ENCODE data around the gene RXRB.

Gene RXRB

DNA sequence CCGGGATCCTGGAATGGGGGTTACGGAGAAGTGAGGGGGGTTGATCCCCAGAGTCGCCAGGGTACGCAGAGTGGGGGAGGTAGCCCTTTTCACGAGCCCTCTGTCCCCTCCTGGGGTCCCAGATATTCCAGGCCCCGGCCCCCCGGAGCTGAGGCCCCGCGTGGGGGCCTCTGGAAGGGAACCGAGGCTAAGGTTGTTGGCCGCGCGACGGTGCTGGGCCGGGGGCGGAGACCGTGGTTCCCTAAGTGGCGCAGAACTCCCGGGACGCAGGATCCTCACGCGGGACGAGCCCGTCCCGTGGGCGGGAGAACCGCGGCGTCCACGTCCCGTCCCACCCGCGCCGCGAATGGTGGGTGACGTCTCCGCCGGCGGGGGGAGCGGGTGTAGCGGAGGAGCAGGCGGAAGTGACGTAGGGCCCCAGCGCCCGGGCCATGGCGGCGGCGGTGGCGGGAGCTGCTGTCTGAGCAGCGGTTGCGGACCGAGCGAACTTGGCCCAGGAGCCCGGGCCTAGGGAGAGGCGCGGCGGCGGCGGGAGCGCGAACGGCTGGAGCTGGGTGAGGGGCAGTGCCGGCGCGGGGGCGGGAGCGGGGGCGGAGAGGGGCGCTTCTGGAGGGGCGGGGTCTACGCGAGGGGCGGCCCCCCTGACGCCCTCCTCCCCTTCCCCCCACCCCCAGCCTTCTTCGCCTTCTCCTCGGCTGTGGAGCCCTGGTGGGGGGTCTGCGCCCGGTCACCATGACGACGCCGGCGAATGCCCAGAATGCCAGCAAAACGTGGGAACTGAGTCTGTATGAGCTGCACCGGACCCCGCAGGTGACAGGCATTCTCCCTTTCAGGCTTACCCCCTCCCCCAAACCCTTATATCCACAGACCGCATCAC, 7.9 kb upstream of the RXRB start, which contains the start of gene RING1:
TSS of gene RING1 (plus strand) at position 410 of the 877 bp plus-strand sequence. CDS start at position 733, 323 bp downstream.
- peaks cover 35% of the 10 kb centered on the region for H3K4me1 ChIP-seq (ENCODE audit: control insufficient read depth, insufficient read depth, low read length)
- peaks cover 9% of the 10 kb centered on the region for H3K27me3 ChIP-seq (ENCODE audit: control insufficient read depth, insufficient read depth, low read length)
- peak within 1 kb of the TSS; percentile 98 for H3K9ac ChIP-seq (ENCODE audit: low read length)
- H3K4me3 ChIP-seq (ENCODE audit: low read length): peak within 1 kb of the TSS; percentile 81
- H3K36me3 ChIP-seq (ENCODE audit: control insufficient read depth, insufficient read depth, low read length): peaks cover 13% of the 10 kb centered on the region
- H3K9me3 ChIP-seq (ENCODE audit: control insufficient read depth, low read length): no peaks in the 10 kb centered on the region

DNA sequence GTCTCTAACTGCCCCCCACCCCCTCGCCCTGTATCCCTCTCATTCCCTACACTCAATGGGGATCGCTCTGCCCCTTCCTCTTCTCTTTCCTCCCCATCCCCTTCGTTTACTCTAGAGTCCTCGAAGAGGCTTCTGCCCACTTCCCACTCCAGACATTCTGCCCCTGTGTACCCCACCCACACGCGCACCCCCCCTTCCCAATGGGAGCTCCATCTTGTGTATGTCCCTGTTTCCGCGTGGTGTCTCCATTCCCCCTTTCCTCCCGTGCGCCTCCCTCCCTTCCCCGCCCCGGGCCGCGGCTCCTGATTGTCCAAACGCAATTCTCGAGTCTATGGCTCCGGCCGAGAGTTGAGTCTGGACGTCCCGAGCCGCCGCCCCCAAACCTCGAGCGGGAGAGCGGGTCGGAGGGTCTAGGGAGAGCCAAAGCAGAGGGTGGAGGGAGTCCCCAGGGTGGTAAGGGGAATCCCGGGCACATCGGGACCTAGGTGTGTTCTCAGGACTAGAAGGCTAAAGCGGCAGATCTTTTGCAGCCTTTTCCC, 7.2 kb upstream of the RXRB start:
- peaks cover 29% of the 10 kb centered on the region for H3K4me1 ChIP-seq (ENCODE audit: control insufficient read depth, insufficient read depth, low read length)
- no peaks in the 10 kb centered on the region for H3K9me3 ChIP-seq (ENCODE audit: control insufficient read depth, low read length)

DNA sequence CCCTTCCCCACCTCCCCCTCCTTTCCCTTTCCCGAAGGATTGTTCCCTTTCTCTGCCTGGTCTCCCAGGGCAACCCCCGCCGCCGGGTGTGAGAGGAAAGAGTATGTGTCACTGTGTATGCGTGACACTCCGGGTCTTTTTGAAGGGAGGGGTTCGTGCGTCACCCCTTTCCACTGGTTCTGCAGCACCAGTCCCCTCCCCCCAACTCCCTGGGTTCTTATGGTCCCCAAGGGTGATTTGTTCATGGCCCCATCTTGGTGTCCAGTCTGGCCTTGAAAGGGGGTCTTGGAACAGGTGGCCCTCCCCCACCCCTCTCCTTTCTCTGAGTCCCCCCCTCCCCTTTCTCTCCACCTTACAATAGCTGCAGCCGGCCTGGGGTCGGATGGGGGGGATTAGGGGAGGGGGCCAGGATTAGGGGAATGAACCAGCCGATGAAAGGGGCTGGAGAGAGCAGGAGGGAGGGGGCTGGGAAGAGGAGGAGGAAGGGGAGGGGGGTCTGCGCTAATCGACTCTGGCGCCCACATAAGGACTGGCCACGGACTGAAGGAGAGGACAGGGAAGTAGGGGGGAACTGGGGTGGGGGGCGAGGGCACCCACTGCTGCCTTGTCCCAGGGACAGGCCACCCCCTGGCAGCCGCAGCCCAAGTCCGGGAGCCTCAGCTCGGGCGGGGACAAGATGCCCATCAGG, 6.5 kb upstream of the RXRB start:
- Histone ChIP-seq H3K4me1 (ENCODE audit: control insufficient read depth, insufficient read depth, low read length) (peaks cover 35% of the 10 kb centered on the region), H3K9ac (ENCODE audit: low read length) (peak overlapping the region; percentile 98), H3K36me3 (ENCODE audit: control insufficient read depth, insufficient read depth, low read length) (peaks cover 23% of the 10 kb centered on the region), H3K9me3 (ENCODE audit: control insufficient read depth, low read length) (no peaks in the 10 kb centered on the region), H3K4me3 (ENCODE audit: low read length) (no peak overlapping the region), H3K27me3 (ENCODE audit: control insufficient read depth, insufficient read depth, low read length) (no peaks in the 10 kb centered on the region)

More for the DNA sequence above, 7.2 kb upstream of the RXRB start:
- Histone ChIP-seq H3K4me3 (ENCODE audit: low read length) (peak overlapping the region; percentile 81), H3K9ac (ENCODE audit: low read length) (peak overlapping the region; percentile 98), H3K36me3 (ENCODE audit: control insufficient read depth, insufficient read depth, low read length) (peaks cover 17% of the 10 kb centered on the region), H3K27me3 (ENCODE audit: control insufficient read depth, insufficient read depth, low read length) (peaks cover 2% of the 10 kb centered on the region)

DNA sequence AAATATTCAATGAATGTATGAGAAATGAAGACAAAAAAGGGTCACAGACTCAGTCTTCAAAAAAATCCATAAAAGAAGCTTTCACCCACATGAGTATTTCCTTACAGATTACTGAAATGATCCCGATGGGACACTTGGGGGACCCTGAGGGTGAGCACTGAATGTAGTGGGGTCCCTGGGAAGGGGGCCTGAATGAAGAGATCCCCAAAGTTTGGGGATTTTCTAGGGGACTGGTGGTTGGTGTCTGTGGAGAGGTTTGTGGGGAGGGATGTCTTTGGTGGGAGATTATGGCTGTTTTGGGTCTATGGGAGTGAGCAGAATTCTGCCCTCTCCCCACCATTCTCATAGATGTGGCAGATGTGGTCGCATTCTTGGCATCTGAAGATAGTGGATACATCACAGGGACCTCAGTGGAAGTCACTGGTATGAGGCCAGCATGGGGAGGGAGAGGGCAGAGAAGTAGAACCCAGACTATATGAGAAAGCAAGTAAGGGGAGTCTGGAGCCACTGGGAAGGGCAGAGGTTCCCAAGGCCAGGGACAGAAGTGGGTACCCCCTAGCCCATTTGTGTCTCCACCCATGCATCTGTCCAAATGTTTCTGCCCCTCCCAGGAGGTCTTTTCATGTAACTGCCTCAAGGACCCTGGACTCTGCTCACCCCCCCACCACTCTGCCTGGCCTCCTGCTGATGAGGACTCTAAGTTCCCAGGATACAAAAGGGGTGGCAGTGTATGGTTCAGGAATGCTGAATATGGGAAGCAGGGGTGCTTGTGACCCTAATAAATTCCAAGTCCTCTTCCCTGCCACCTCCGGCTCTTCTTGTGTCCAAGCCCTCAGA, 5.8 kb upstream of the RXRB start:
- Histone ChIP-seq H3K4me1 (ENCODE audit: control insufficient read depth, insufficient read depth, low read length) (peaks cover 42% of the 10 kb centered on the region), H3K4me3 (ENCODE audit: low read length) (no peak overlapping the region), H3K36me3 (ENCODE audit: control insufficient read depth, insufficient read depth, low read length) (peaks cover 23% of the 10 kb centered on the region), H3K9me3 (ENCODE audit: control insufficient read depth, low read length) (no peaks in the 10 kb centered on the region), H3K9ac (ENCODE audit: low read length) (no peak overlapping the region), H3K27me3 (ENCODE audit: control insufficient read depth, insufficient read depth, low read length) (no peaks in the 10 kb centered on the region)

DNA sequence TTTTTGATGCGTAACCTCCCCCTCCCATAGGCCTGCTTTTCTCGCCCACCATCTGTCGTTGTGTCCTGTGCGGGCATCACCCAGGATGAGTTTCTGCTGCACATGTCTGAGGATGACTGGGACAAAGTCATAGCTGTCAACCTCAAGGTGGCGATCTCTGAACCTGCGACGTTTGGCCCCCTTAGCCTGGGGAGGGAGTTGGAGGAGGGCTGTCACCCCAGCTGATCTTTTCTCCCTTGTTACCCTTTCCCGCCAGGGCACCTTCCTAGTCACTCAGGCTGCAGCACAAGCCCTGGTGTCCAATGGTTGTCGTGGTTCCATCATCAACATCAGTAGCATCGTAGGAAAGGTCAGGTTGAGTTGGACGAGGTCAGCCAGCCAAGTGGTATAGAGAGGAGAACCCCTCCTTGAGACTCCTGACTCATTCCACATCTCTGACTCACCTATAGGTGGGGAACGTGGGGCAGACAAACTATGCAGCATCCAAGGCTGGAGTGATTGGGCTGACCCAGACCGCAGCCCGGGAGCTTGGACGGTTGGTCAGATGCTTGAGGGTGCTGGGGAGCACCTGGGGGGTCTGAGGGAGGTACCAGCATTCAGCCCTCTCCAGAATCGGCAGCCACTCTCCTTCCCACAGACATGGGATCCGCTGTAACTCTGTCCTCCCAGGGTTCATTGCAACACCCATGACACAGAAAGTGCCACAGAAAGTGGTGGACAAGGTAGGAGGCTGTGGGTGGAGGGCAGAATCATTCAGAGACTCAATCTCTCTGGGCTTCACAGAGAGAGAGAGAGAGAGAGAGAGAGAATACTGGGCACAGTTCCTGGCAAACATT, 4.9 kb upstream of the RXRB start:
- H3K9me3 ChIP-seq (ENCODE audit: control insufficient read depth, low read length): no peaks in the 10 kb centered on the region
- H3K4me1 ChIP-seq (ENCODE audit: control insufficient read depth, insufficient read depth, low read length): peaks cover 43% of the 10 kb centered on the region
- no peaks in the 10 kb centered on the region for H3K27me3 ChIP-seq (ENCODE audit: control insufficient read depth, insufficient read depth, low read length)
- peaks cover 23% of the 10 kb centered on the region for H3K36me3 ChIP-seq (ENCODE audit: control insufficient read depth, insufficient read depth, low read length)
- peak overlapping the region; percentile 55 for H3K9ac ChIP-seq (ENCODE audit: low read length)
- H3K4me3 ChIP-seq (ENCODE audit: low read length): peak overlapping the region; percentile 35

DNA sequence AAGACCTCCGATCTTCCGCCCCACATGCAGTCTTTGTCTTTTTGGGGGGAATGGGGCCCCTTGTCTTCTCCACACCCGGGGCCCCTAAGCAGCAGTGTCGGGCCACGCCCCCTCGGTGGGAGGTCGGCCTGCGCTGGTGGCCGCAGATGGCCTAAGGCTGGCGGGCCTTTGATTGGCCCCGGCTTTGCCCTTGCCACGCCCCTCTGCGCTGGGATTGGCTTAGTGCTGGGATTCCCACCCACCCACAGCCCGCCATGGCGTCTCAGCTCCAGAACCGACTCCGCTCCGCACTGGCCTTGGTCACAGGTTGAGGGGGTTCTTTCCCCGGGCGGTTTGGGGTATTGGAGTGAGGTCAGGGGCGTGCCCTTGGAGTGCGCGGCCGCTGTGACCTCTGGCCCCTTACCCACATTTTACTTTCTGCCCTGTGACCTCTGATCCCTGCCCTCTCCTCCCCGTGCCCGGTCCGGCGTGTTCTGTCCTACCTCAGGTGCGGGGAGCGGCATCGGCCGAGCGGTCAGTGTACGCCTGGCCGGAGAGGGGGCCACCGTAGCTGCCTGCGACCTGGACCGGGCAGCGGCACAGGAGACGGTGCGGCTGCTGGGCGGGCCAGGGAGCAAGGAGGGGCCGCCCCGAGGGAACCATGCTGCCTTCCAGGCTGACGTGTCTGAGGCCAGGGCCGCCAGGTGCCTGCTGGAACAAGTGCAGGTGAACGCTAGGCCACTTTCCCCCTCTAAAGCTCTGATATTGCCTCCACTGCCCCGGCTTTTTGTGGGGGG, 4.1 kb upstream of the RXRB start, which contains the start of gene HSD17B8:
TSS of gene HSD17B8 (plus strand) at position 241 of the 776 bp plus-strand sequence. CDS start at position 255, 14 bp downstream.
- Histone ChIP-seq H3K9me3 (ENCODE audit: control insufficient read depth, low read length) (no peaks in the 10 kb centered on the region), H3K36me3 (ENCODE audit: control insufficient read depth, insufficient read depth, low read length) (peaks cover 19% of the 10 kb centered on the region), H3K4me1 (ENCODE audit: control insufficient read depth, insufficient read depth, low read length) (peaks cover 45% of the 10 kb centered on the region), H3K27me3 (ENCODE audit: control insufficient read depth, insufficient read depth, low read length) (no peaks in the 10 kb centered on the region), H3K4me3 (ENCODE audit: low read length) (peak within 1 kb of the TSS; percentile 35), H3K9ac (ENCODE audit: low read length) (peak within 1 kb of the TSS; percentile 55)

DNA sequence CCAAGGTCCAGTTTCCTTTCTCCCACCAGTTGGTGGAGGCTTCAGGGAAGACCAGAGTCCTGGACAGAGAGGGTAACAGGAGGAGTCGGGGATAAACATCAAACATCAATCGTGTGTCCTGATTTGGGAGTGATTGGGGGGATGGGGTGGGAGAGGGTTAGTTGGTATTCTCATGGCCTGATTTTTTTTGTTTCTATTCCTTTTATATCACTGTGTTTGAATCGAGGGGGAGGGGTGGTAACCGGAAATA, 3.6 kb upstream of the RXRB start:
- peak overlapping the region; percentile 55 for H3K9ac ChIP-seq (ENCODE audit: low read length)

DNA sequence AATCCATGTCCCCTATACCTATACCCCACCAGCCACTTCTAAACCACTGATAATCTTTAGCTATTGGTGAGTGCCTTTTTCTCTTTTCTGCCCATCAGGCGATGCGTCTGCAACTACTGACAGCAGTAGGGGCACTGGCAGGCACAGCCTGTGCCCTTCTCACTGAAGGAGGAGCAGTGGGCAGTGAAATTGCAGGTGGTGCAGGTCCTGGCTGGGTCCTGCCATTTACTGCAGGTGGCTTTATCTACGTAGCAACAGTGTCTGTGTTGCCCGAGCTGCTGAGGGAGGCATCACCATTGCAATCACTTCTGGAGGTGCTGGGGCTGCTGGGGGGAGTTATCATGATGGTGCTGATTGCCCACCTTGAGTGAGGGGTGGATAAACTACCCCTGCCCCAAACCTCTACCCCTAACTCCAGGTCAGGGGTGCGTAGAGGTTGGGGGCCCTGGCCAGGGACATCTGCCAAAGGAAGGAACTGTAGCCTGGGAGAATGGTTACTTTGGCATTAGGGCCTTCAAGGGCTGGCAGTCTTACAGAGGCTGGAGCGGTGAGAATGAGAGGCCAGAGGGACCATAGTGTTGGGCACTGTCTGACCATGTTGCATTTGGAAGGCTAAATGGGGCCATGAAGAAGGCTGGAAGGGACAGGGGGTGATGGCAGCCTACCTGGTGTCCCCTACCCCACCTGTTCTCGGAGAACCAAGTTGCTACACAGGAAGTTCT, 3.1 kb upstream of the RXRB start:
- Histone ChIP-seq H3K9me3 (ENCODE audit: control insufficient read depth, low read length) (no peaks in the 10 kb centered on the region), H3K27me3 (ENCODE audit: control insufficient read depth, insufficient read depth, low read length) (no peaks in the 10 kb centered on the region), H3K4me3 (ENCODE audit: low read length) (no peak overlapping the region), H3K36me3 (ENCODE audit: control insufficient read depth, insufficient read depth, low read length) (peaks cover 16% of the 10 kb centered on the region), H3K9ac (ENCODE audit: low read length) (peak overlapping the region; percentile 55), H3K4me1 (ENCODE audit: control insufficient read depth, insufficient read depth, low read length) (peaks cover 54% of the 10 kb centered on the region)

More for the DNA sequence above, 3.6 kb upstream of the RXRB start:
- H3K27me3 ChIP-seq (ENCODE audit: control insufficient read depth, insufficient read depth, low read length): no peaks in the 10 kb centered on the region
- no peak overlapping the region for H3K4me3 ChIP-seq (ENCODE audit: low read length)
- H3K4me1 ChIP-seq (ENCODE audit: control insufficient read depth, insufficient read depth, low read length): peaks cover 50% of the 10 kb centered on the region
- H3K36me3 ChIP-seq (ENCODE audit: control insufficient read depth, insufficient read depth, low read length): peaks cover 16% of the 10 kb centered on the region
- H3K9me3 ChIP-seq (ENCODE audit: control insufficient read depth, low read length): no peaks in the 10 kb centered on the region

DNA sequence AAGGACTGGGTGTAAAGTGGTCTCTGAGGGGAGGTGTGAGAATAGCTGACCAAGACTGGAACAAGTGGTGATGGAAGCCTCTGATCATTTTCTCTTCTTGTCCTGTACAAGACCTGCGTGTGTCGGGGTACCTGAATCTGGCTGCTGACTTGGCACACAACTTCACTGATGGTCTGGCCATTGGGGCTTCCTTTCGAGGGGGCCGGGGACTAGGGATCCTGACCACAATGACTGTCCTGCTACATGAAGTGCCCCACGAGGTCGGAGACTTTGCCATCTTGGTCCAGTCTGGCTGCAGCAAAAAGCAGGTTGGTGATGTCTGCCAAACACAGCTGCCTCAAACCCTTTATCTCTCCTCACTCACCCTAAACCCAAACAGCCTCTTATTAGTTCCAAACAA, 2.3 kb upstream of the RXRB start:
- Histone ChIP-seq H3K36me3 (ENCODE audit: control insufficient read depth, insufficient read depth, low read length) (peaks cover 16% of the 10 kb centered on the region), H3K9ac (ENCODE audit: low read length) (no peak overlapping the region), H3K4me1 (ENCODE audit: control insufficient read depth, insufficient read depth, low read length) (peaks cover 58% of the 10 kb centered on the region), H3K9me3 (ENCODE audit: control insufficient read depth, low read length) (no peaks in the 10 kb centered on the region), H3K27me3 (ENCODE audit: control insufficient read depth, insufficient read depth, low read length) (no peaks in the 10 kb centered on the region), H3K4me3 (ENCODE audit: low read length) (no peak overlapping the region)

DNA sequence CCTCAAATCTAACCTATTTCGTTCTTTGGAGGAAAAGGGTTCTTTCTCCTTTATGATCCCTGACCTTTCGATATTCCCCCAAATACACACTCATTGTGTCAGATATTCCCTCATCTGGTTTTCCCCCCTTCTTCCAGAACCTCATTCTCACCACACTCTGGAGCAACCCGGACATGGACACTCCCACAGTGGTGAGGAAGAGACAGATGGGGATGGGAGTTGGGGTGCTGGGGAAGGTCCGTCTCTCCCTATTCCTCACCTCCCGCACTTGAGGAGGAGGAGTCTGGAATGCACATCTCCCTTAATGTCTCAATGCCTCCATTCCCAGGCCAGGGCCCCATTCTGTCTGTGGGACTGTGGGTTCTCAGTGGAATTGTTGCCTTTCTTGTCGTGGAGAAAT, 1.5 kb upstream of the RXRB start:
- Histone ChIP-seq H3K9ac (ENCODE audit: low read length) (peak overlapping the region; percentile 97), H3K9me3 (ENCODE audit: control insufficient read depth, low read length) (no peaks in the 10 kb centered on the region), H3K36me3 (ENCODE audit: control insufficient read depth, insufficient read depth, low read length) (peaks cover 21% of the 10 kb centered on the region), H3K4me1 (ENCODE audit: control insufficient read depth, insufficient read depth, low read length) (peaks cover 61% of the 10 kb centered on the region), H3K4me3 (ENCODE audit: low read length) (peak overlapping the region; percentile 72), H3K27me3 (ENCODE audit: control insufficient read depth, insufficient read depth, low read length) (no peaks in the 10 kb centered on the region)

Data from mucosa of stomach (tissue), 1 donor.